ENCODE results near the gene TBC1D2B.

- TF ChIP-seq, protein P1, sequence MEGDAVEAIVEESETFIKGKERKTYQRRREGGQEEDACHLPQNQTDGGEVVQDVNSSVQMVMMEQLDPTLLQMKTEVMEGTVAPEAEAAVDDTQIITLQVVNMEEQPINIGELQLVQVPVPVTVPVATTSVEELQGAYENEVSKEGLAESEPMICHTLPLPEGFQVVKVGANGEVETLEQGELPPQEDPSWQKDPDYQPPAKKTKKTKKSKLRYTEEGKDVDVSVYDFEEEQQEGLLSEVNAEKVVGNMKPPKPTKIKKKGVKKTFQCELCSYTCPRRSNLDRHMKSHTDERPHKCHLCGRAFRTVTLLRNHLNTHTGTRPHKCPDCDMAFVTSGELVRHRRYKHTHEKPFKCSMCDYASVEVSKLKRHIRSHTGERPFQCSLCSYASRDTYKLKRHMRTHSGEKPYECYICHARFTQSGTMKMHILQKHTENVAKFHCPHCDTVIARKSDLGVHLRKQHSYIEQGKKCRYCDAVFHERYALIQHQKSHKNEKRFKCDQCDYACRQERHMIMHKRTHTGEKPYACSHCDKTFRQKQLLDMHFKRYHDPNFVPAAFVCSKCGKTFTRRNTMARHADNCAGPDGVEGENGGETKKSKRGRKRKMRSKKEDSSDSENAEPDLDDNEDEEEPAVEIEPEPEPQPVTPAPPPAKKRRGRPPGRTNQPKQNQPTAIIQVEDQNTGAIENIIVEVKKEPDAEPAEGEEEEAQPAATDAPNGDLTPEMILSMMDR (IDR thresholded peaks at IDR 0.05; ENCODE audit: extremely low read depth in 1 of 2, insufficient read depth in 1 of 2, low read depth in 1 of 2, low read length in 2 of 2) = no peak
- TF ChIP-seq POLR2AphosphoS5 (IDR thresholded peaks at IDR 0.05; ENCODE audit: insufficient read depth, low read depth, low read length) (no peak), EZH2 (IDR thresholded peaks at IDR 0.05; ENCODE audit: borderline replicate concordance, low read depth, low read length, severe bottlenecking) (no peak), POLR2A (IDR thresholded peaks at IDR 0.05; ENCODE audit: low read depth, low read length) (no peak)
These were observed 13.0 kb downstream of the TBC1D2B start for GRCh38 chr15:78064544-78064943.

Data from endothelial cell of umbilical vein (primary cell).